ENCODE data around the gene CHAC1.

CHAC1 gene

GRCh38 chr15:40938536-40938870 lies 14.8 kb upstream of the CHAC1 start:
- DNase-seq = no peak

GRCh38 chr15:40940296-40940801 lies 12.9 kb upstream of the CHAC1 start:
- peak in 3 of 4 experiments; percentile 22 to 56 (median 50) for DNase-seq

GRCh38 chr15:40941068-40941527 lies 12.2 kb upstream of the CHAC1 start:
- no peak for DNase-seq

- peak; percentile 87 to 96 (median 93) for DNase-seq
Measured at GRCh38 chr15:40941528-40942336, 11.5 kb upstream of the CHAC1 start.

GRCh38 chr15:40942337-40942854 lies 10.9 kb upstream of the CHAC1 start:
- peak; percentile 33 to 59 (median 44) for DNase-seq

- DNase-seq = no peak
Measured at GRCh38 chr15:40942878-40943277, 10.4 kb upstream of the CHAC1 start.

GRCh38 chr15:40943764-40944365 lies 9.4 kb upstream of the CHAC1 start:
- DNase-seq = no peak

GRCh38 chr15:40944510-40945296 lies 8.6 kb upstream of the CHAC1 start:
- no peak for DNase-seq

GRCh38 chr15:40948706-40949473 lies 4.4 kb upstream of the CHAC1 start:
- DNase-seq = no peak

GRCh38 chr15:40949756-40950207 lies 3.5 kb upstream of the CHAC1 start:
- DNase-seq = no peak

GRCh38 chr15:40951764-40952163 lies 1.5 kb upstream of the CHAC1 start:
- no peak for DNase-seq

GRCh38 chr15:40952301-40952900 lies 870 bp upstream of the CHAC1 start:
- DNase-seq = no peak

- no peak for DNase-seq
Measured at GRCh38 chr15:40953713-40954074, 423 bp downstream of the CHAC1 start.

GRCh38 chr15:40954158-40954848 lies 1.0 kb downstream of the CHAC1 start:
- peak in 1 of 4 experiments; percentile 16 for DNase-seq

GRCh38 chr15:40955141-40955903 lies 2.1 kb downstream of the CHAC1 start:
- no peak for DNase-seq

GRCh38 chr15:40955930-40956540 lies 2.8 kb downstream of the CHAC1 start:
- DNase-seq = no peak

- DNase-seq = no peak
Measured at GRCh38 chr15:40956541-40956982, 3.3 kb downstream of the CHAC1 start.

GRCh38 chr15:40957041-40957555 lies 3.8 kb downstream of the CHAC1 start:
- DNase-seq = no peak

- no peak for DNase-seq
Measured at GRCh38 chr15:40957581-40958051, 4.3 kb downstream of the CHAC1 start.
